Measurements from ENCODE around the gene WNT3A. TPM values are rescaled to one million over a fixed set of nuclear protein-coding genes. Genes with fewer than 3 reads are reported as not detected.

Gene WNT3A
- total RNA-seq, 8 experiments from 2014 or later: 0.05 to 1.3 (median 0.17) TPM; not detected in 1

DNA sequence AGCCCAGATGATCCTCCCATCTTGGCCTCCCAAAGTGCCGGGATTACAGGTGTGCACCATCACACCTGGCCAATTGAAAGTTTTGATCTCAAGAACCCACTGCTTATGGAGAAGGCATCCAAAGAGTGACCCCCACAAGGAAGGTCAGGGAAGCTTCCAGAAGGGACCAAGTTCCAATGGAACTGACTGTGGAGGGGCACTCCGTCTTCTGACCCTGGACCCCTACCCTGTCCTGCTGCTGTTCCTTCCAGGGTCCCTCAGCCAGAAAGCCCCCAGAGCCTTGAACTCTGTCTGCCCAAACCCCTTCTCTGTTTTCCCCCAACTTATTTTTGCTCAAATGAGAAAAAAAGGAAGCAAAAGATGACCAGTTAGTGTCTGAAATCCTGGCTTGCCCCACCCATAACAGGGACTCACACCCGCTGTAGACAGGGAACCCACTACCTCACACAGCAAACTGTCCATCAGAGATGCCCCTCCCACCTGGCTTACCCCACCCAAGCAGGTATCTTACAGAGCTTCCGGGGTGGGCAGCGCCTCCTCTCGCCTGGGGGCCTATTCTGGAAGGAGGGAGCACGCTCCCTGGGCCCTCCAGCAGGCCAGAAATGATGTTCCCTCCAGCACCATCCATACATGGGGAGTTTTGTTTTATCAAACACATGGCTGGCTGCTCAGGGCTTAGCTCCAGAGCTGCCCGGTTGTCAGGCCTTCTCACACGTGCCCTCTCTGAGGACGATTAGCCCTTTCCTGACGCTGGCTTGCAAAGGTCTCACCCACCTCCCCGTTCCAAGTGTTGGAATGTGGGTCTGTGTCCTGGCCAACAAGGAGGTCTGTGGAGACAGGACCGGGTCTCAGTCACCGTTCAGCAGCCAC is 3.1 kb upstream of the WNT3A start:
- WGBS, 10 experiments: 0 to 100% (median 43%) methylated on average over 1 to 11 of the region's 14 CpGs; no CpG with 5 or more reads in 1 of the 10 experiments
- in situ Hi-C loops (cut with MboI; ENCODE audit: low pct_unique_long_range_greater_than_20kb in 2 of 9, low sequenced_read_pairs in 9 of 9, unreplicated experiment in 9 of 9): no loop called here
- ATAC-seq (replicated peaks in 6 of 8): no peak
- Histone ChIP-seq H3K4me3 (no peak overlapping the region), H3K27ac (no peak overlapping the region), H3K4me1 (replicated peaks in 1 of 2) (peaks cover 5 to 24% of the 10 kb centered on the region in 2 donors)

DNA sequence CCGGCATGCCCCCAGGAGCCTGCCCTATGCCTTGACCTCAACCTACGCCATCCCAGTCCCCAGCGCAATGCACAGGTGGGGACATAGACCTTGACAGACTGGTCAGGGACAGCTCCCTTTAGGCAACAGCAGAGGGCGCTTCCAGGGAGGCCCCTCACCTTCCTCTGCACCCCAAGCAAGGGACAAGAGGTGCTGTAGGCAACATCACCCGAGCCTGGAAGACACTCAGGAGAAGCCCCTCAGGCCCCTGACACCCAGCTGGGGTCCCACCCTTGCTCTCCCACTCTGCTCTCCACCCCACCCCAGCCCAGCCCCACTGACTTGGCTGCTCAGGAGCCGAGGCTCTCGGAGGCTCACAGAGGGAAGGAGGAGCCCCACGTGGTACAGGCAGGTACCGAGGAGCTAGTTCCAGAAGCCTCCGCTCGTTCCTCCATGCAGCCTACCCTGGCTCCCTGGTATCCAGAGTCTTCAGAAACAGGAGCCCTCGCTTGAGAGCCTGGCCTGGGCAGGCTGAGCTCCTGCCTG is 2.4 kb upstream of the WNT3A start:
- 0 to 38% (median 10%) methylated on average over 1 to 5 of the region's 12 CpGs; no CpG with 5 or more reads in 5 of the 10 experiments for WGBS, 10 experiments
- no peak overlapping the region for H3K4me3 ChIP-seq
- ATAC-seq (replicated peaks in 6 of 8): peak; percentile 12 to 58 (median 42)
- in situ Hi-C loops (cut with MboI; ENCODE audit: low pct_unique_long_range_greater_than_20kb in 2 of 9, low sequenced_read_pairs in 9 of 9, unreplicated experiment in 9 of 9): no loop called here
- peaks cover 5 to 24% of the 10 kb centered on the region in 2 donors for H3K4me1 ChIP-seq (replicated peaks in 1 of 2)
- no peak overlapping the region for H3K27ac ChIP-seq

DNA sequence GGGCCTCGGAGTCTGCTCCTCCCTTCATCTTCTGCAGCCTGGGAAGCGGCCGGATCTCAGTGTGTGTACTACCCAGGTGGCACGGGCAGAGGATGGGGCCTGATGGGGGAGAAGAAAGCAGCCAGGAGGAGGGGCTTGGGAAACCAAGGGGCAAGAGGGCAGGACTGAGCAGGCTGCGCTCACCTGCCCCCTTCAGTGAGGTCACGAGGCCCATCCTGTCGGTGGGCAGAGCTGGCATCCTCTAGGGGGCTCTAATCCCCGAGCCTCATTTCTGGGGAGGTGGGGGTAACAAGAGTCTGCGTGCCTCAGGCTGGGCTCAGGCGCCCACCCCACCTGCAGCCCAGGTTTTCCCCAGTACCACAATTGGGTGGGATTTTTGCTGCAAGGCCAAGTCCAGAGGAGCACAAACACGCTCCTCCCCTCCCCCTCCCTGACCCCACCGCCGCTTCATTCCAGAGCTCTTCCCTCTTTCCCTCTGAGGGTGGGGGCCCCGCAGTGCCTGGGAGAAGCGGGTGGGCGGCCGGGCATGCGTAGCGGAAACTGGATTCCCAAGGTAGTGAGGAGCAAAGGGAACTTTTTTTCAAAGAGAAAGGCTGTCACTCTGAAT is 1.8 kb upstream of the WNT3A start:
- Histone ChIP-seq H3K4me1 (replicated peaks in 1 of 2) (peaks cover 5 to 24% of the 10 kb centered on the region in 2 donors), H3K4me3 (no peak overlapping the region), H3K27ac (no peak overlapping the region)
- WGBS, 10 experiments: 0 to 20% (median 0%) methylated on average over 2 to 4 of the region's 19 CpGs; no CpG with 5 or more reads in 6 of the 10 experiments
- in situ Hi-C loops (cut with MboI; ENCODE audit: low pct_unique_long_range_greater_than_20kb in 2 of 9, low sequenced_read_pairs in 9 of 9, unreplicated experiment in 9 of 9): no loop called here
- ATAC-seq (replicated peaks in 6 of 8): peak in 2 of 8 experiments; percentile 2 to 32

DNA sequence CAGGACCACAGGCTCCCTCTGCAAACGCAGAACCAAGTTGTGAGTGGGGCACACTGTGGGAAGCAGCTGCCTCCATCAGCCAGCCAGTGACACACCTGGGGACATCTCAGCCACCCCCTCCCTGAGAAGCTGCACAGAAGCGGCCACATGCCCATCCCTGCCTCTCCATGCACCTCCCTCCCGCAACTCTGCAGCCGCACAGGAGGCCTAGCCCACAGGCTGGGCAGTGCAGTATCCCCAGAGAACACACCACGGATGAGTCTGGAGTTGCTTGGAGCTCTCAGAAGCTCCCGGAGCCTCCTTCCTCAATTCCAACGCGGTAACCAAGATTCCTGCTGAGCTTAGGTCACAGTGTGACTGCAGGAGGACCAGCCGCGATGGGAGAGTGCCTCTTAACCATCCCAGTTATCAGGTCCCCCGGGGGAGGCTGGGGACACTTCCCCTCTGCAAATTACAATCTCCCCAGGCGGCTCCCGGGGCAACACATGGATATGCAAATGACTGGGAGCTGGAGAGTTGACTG is 1.2 kb upstream of the WNT3A start:
- no peak for ATAC-seq (replicated peaks in 6 of 8)
- H3K27ac ChIP-seq: no peak overlapping the region
- WGBS, 10 experiments: 0 to 40% (median 11%) methylated on average over 1 to 7 of the region's 13 CpGs; no CpG with 5 or more reads in 5 of the 10 experiments
- H3K4me3 ChIP-seq: no peak overlapping the region
- in situ Hi-C loops (cut with MboI; ENCODE audit: low pct_unique_long_range_greater_than_20kb in 2 of 9, low sequenced_read_pairs in 9 of 9, unreplicated experiment in 9 of 9): no loop called here
- H3K4me1 ChIP-seq (replicated peaks in 1 of 2): peaks cover 5 to 24% of the 10 kb centered on the region in 2 donors

DNA sequence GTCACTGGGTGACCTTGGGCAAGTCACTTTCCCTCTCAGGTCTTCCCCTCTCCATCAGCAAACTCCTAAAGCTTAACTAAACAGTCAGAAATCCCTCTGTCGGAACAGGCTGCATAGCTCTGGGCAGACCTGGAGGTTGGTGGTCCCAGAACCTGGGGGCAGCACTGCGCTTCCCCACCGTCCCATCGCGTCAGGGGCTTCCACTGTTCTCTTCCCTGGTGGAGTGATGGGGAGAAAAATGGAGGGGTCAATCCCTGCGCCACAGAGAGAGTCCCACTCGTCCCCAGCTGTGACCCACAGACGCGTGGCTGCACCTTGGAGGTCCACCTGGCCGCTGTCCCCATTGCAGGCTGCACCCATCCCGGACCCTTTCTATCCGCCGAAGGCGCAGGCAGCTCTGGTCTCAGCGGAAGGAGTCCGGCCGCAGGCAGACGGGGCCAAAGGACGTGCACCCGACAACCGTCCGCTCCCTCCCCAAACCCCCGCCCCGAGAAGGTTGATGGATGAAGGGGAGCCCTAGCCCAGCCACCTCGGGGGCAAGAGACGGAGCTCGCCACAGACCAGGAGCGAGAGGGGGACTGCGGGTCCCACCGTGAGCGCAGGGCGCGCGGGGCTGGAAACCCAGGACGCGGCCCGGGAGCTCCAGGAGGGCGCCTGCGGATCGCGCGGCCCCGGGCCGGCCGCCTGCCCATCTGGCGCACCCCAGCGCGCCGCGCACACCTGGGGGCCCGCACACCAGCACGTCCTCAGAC is 588 bp upstream of the WNT3A start:
- in situ Hi-C loops (cut with MboI; ENCODE audit: low pct_unique_long_range_greater_than_20kb in 2 of 9, low sequenced_read_pairs in 9 of 9, unreplicated experiment in 9 of 9): no loop called here
- no peak overlapping the region for H3K27ac ChIP-seq
- 0 to 33% (median 10%) methylated on average over 3 to 15 of the region's 52 CpGs; no CpG with 5 or more reads in 6 of the 10 experiments for WGBS, 10 experiments
- peak overlapping the region in 2 of 5 donors; percentile 18 to 20 for H3K4me3 ChIP-seq
- ATAC-seq (replicated peaks in 6 of 8): peak in 4 of 8 experiments; percentile 6 to 28 (median 20)
- peaks cover 5 to 24% of the 10 kb centered on the region in 2 donors for H3K4me1 ChIP-seq (replicated peaks in 1 of 2)

DNA sequence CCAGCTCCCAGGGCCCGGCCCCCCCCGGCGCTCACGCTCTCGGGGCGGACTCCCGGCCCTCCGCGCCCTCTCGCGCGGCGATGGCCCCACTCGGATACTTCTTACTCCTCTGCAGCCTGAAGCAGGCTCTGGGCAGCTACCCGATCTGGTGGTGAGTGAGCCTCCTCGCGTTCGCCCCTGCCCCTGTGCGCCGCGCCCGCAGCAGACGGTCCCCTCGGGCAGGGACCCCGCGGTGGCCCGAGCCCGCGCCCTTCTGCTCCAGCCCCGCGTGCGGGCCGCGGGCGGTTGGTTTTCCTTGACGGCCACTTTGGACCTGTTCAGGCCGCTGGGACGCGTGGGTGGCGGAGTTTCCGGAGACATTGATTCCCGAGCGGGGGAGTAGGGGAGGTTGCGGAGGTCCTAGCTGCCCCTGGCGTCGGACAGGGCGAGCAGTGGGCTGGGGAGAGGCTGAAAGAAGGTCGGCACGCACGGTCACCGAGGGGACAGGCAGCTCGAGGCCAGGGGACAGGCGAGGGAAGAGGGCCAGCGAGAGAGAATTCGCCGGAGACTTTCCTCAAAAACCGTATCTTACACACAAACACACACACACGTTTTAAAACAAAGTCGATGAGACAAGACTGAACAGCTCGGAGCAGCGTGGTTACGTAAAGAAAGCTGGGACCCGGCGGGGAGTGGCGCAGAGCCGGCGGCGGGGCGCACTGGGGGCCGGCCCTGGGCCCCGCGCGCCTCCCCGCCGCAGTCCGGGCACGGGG is 427 bp downstream of the WNT3A start:
- H3K4me3 ChIP-seq: peak overlapping the region in 2 of 5 donors; percentile 18 to 20
- no peak overlapping the region for H3K27ac ChIP-seq
- H3K4me1 ChIP-seq (replicated peaks in 1 of 2): peaks cover 5 to 24% of the 10 kb centered on the region in 2 donors
- peak; percentile 13 to 52 (median 33) for ATAC-seq (replicated peaks in 6 of 8)
- WGBS, 10 experiments: 0 to 3% (median 0%) methylated on average over 1 to 37 of the region's 77 CpGs; no CpG with 5 or more reads in 5 of the 10 experiments
- in situ Hi-C loops (cut with MboI; ENCODE audit: low pct_unique_long_range_greater_than_20kb in 2 of 9, low sequenced_read_pairs in 9 of 9, unreplicated experiment in 9 of 9): no loop called here

DNA sequence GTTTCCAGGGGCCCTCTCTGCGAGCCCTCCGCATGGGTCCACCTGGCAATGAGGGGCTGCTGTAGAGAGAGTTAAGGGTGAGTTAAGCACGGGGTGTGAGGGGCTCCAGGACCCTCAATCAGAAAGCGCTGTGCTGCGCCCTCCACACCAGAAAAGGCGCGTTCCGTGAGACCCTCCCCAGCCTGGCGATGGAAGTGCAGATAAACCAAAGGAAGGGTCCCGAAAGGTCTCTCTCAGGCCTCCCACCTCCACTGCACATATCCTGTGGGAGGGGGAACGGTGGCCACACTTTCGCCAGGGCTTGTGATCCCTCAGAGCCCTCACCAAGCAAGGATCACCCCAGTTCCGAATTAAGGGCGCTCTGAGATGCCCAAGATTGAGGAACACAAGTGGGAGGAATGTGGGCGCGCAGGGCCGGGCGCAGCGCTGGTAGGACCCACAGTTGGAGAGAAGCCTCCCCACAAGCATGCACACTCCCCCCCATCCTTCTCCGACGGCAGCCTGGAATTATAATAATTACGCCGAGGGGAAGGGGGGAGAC is 1.1 kb downstream of the WNT3A start:
- H3K27ac ChIP-seq: no peak overlapping the region
- H3K4me3 ChIP-seq: no peak overlapping the region
- in situ Hi-C loops (cut with MboI; ENCODE audit: low pct_unique_long_range_greater_than_20kb in 2 of 9, low sequenced_read_pairs in 9 of 9, unreplicated experiment in 9 of 9): no loop called here
- no peak for ATAC-seq (replicated peaks in 6 of 8)
- 0 to 30% (median 7%) methylated on average over 2 to 15 of the region's 23 CpGs; no CpG with 5 or more reads in 3 of the 10 experiments for WGBS, 10 experiments
- H3K4me1 ChIP-seq (replicated peaks in 1 of 2): peaks cover 5 to 24% of the 10 kb centered on the region in 2 donors

DNA sequence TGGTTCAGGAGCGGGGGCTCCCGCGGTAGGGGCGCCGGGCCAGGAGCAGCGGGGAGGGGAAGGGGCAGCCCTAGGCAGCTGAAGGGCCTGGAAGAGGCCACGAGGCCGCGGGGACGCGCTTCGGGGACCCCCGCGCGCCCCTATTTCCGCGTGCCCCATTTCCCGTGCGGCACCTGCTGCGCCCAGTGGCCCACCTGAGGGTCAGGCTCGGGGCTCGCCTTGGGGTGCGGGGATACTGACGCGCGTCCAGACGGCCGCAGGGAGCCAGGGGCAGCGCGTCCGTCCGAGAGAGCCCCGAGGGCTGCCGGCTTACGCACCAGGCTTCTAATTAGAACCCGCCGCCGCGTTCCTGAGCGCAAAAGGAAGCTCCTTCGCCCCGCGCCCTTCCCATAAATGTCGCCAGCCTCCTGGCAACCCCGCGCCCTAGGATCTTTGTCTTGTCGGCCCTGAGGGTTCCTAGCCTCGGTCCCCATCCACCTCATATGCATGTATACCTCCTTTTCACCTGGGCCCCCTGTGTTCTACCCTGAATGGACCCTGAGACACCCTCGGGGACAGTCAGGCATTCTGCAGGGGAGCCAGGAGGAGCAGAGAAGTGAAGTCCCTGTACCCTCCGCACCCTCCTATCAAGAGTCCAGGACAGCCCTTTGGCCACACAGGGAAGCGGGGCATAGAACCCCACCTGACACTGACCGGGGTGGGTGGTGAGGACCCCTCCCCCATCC is 1.8 kb downstream of the WNT3A start:
- Histone ChIP-seq H3K27ac (no peak overlapping the region), H3K4me3 (no peak overlapping the region), H3K4me1 (replicated peaks in 1 of 2) (peaks cover 5 to 24% of the 10 kb centered on the region in 2 donors)
- in situ Hi-C loops (cut with MboI; ENCODE audit: low pct_unique_long_range_greater_than_20kb in 2 of 9, low sequenced_read_pairs in 9 of 9, unreplicated experiment in 9 of 9): no loop called here
- WGBS, 10 experiments: 0 to 13% (median 0%) methylated on average over 1 to 24 of the region's 52 CpGs; no CpG with 5 or more reads in 5 of the 10 experiments
- ATAC-seq (replicated peaks in 6 of 8): no peak

DNA sequence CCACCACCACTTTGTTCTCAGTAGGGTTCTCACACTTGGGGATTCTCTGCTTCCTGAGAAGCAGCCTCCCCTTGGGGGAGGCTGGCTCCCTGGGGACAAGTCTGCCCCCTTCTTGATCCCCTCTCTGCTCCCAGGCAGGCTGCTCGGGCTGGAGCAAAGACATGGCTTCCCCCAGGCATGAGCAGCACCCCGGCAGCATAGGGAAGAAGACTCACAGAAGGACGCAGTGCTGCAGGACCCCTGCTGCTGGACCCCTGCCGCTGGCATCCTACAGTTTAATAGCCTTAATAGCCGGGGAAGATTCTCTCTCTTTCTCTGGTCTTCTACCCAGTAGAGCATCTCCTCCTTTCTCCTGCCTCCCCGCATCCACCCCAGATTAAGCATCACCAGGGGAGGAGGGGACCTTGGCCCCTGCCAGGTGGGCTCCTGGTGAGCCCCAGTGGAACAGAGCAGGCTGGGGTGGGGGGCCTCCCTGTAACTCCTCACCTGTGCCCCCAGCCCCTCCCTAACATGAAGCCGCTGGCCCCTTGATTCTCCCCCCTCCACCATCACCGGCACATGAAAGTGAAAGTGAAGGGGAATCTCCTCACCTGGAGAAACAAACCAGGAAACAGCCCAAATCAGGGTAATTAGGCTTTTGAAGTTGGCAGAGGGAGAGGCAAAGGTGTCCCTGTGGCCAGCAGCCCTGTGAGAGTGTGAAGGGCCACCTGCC is 2.5 kb downstream of the WNT3A start:
- WGBS, 10 experiments: 15 to 43% methylated on average over 2 to 3 of the region's 8 CpGs; no CpG with 5 or more reads in 8 of the 10 experiments
- in situ Hi-C loops (cut with MboI; ENCODE audit: low pct_unique_long_range_greater_than_20kb in 2 of 9, low sequenced_read_pairs in 9 of 9, unreplicated experiment in 9 of 9): no loop called here
- Histone ChIP-seq H3K4me1 (replicated peaks in 1 of 2) (peaks cover 5 to 24% of the 10 kb centered on the region in 2 donors), H3K4me3 (no peak overlapping the region), H3K27ac (no peak overlapping the region)
- ATAC-seq (replicated peaks in 6 of 8): no peak

DNA sequence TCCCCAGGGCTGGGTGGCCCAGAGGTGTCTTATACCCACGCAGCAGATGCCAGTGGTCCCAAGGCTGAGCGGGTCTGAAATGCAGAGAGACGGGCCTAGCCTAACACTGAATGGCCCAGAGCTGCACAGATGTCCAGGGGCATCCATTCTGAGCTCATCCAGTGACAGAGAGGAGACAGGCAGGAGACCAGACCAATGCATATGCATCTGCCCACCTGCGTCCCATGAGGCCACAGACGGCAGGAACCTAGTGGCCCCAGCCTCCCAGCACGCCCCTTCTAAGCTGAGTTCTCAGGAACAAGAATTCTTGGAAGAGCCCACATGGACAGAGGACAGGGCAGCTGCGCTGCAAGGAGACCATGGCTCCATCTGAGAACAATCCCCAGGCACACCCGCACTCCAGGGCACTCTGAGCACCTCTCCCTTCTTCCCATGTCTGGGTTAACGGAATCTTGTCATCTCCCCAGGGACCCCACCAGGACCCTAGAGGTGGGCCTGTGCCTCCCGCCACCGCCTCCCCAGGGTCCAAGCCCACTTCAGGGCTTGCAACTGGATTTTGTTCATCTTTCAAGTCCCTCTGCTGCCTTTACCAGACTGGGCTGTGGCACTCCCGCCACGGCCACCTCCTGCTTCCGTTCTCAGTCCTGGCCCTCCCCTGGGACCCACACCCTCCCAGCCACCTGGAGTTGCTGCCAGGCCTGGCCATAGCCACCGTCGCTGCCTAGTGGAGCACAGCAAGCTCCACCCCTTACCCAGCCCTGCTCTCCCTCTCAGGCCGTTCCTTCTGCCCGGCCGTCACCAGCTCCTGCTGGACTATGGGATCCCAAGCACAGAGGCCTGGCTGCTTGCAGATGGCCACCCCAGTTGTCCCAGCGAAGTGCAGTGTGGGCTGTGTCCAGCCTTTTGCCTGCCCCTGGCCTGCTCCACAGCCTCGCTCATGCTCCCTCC is 3.3 kb downstream of the WNT3A start:
- in situ Hi-C loops (cut with MboI; ENCODE audit: low pct_unique_long_range_greater_than_20kb in 2 of 9, low sequenced_read_pairs in 9 of 9, unreplicated experiment in 9 of 9): no loop called here
- 0 to 67% (median 44%) methylated on average over 1 to 11 of the region's 21 CpGs; no CpG with 5 or more reads in 4 of the 10 experiments for WGBS, 10 experiments
- peak in 5 of 8 experiments; percentile 14 to 54 (median 44) for ATAC-seq (replicated peaks in 6 of 8)

More for the DNA sequence above, 3.3 kb downstream of the WNT3A start:
- Histone ChIP-seq H3K27ac (no peak overlapping the region), H3K4me3 (no peak overlapping the region), H3K4me1 (replicated peaks in 1 of 2) (peaks cover under 1 to 16% of the 10 kb centered on the region in 2 donors)
